Measurements from ENCODE around the gene ITPK1. TPM values are rescaled to one million over a fixed set of nuclear protein-coding genes. Genes with fewer than 3 reads are reported as not detected.

Gene ITPK1
- total RNA-seq, 1 donor from 2014 or later, result 66.9 TPM

DNA sequence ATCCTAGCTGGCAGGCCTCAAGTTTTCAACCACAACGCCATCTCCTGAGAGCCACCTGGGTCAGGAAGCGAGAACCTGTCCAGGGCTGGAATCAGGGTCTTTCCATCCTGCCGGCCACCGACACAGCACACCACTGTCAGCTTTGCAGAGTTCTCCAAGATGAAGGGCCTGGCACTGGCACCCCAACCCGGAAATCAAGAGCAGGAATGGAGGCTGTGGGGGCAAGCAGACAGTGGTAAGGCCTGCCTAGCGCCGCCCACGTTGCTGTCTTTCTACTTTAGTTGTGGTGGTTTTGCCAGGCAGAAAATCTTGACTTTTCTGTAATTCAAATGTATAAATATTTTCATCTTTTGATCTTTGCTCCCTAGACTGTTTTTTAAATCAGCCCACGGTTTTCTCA lies 90.7 kb downstream of the ITPK1 start:
- Mint-ChIP-seq H3K27ac (no peak overlapping the region), H3K9me3 (no peaks in the 10 kb centered on the region), H3K36me3 (ENCODE audit: low read depth) (peaks cover 2% of the 10 kb centered on the region), H3K4me1 (ENCODE audit: low read depth) (peaks cover 10% of the 10 kb centered on the region), H3K4me3 (ENCODE audit: low read depth) (no peak overlapping the region), H3K27me3 (ENCODE audit: low read depth) (no peaks in the 10 kb centered on the region)
- DNase-seq (ENCODE audit: low spot score), result no peak
- intact Hi-C loops (cut with micrococcal nuclease), result no loop called here

DNA sequence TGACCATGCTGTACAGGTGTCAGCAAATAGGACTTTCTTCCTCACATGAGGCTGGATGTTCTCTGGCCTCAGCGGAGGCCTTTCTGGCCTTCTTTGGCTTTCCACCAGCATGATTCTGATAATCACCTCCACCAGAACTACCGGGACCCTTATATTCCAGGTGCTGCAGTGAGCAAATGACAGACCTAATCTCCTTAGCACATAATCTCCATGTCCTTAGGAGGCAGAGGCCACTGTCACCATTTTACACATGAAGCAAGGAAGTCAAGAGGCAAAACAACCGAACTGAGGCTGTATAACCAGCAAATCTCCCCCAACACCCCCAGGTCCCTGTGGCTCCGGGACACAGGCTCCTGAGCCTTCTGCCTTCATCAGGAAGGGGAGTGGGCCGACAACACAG lies 91.2 kb downstream of the ITPK1 start:
- Mint-ChIP-seq H3K4me1 (ENCODE audit: low read depth) (peaks cover 10% of the 10 kb centered on the region), H3K36me3 (ENCODE audit: low read depth) (peaks cover 2% of the 10 kb centered on the region), H3K9me3 (no peaks in the 10 kb centered on the region), H3K27me3 (ENCODE audit: low read depth) (no peaks in the 10 kb centered on the region), H3K27ac (no peak overlapping the region), H3K4me3 (ENCODE audit: low read depth) (no peak overlapping the region)
- intact Hi-C loops (cut with micrococcal nuclease), result no loop called here
- DNase-seq (ENCODE audit: low spot score), result no peak

DNA sequence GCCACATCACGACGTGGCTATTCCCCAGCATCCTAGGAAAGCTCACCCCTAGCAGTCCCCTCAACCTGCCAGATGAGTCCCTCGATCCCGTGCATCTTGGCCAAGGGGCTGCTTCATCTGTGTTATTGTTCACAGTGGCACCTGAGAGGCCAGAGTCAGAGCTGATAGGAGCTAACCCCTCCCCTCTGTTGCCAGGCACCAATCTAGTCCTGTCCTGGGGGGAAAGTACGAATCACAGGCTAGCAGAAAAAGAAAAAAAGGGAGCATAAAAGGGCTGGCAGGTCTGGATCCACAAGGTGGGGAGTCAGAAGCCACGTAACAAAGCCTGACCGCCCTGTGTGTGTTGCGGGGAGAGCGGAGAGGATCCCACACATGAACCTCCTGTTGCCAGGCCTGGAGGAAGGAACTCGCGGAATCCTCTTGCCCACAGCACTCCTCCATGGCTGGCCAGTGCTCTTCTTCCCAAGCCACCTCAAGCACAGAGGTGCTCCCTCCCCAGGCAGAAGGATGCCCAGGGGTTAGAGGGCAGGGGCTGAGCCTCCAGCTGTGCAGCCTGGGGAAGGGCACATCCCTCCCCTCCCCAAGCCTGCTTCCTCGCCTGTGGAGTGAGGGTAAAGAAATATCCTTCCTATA lies 91.8 kb downstream of the ITPK1 start:
- Mint-ChIP-seq H3K9me3 (no peaks in the 10 kb centered on the region), H3K36me3 (ENCODE audit: low read depth) (peaks cover 2% of the 10 kb centered on the region), H3K27ac (no peak overlapping the region), H3K27me3 (ENCODE audit: low read depth) (no peaks in the 10 kb centered on the region), H3K4me3 (ENCODE audit: low read depth) (no peak overlapping the region), H3K4me1 (ENCODE audit: low read depth) (peaks cover 10% of the 10 kb centered on the region)
- DNase-seq (ENCODE audit: low spot score), result no peak
- intact Hi-C loops (cut with micrococcal nuclease), result no loop called here

DNA sequence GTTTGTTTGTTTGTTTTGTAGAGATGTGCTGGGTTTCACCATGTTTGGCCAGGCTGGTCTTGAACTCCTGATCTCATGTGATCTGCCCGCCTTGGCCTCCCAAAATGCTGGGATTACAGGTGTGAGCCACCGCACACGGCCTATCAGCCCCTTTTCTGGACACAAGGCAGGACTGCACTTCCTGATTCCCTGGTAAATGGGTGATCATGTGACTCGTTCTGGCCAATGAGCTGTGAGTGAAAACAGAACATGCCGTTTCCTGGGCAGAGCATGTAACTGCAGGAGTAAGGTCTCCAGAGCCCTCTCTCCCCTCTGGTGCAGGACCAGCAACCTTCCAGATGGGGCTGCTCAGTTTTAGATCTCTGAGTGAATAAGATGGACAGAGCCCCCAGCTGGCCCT lies 92.7 kb downstream of the ITPK1 start:
- Mint-ChIP-seq H3K4me3 (ENCODE audit: low read depth) (no peak overlapping the region), H3K36me3 (ENCODE audit: low read depth) (peaks cover 2% of the 10 kb centered on the region), H3K9me3 (no peaks in the 10 kb centered on the region), H3K27me3 (ENCODE audit: low read depth) (no peaks in the 10 kb centered on the region), H3K4me1 (ENCODE audit: low read depth) (peaks cover 10% of the 10 kb centered on the region), H3K27ac (no peak overlapping the region)
- intact Hi-C loops (cut with micrococcal nuclease), result no loop called here
- no peak for DNase-seq (ENCODE audit: low spot score)

DNA sequence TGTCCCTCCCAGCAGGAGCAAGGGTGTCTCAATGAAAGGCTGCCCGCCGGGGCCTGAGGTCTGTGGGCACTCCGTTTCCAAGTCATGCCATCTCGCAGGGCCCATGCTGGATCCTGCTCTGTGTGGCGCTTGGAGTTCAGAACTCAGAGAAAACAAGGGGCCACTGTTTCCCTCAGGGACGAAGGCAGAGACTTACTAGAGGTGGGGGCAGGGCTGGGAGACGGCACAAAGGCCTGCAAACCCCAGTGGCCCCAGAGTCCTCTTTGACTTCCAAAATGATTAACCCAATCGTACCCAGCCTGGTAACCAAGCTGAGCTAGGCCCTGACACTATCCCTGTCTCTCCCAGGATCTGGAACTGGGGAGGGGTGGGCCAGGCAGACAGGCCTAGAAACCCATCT lies 95.8 kb downstream of the ITPK1 start:
- H3K4me3 Mint-ChIP-seq (ENCODE audit: low read depth), result no peak overlapping the region
- no peak for DNase-seq (ENCODE audit: low spot score)
- intact Hi-C loops (cut with micrococcal nuclease), result no loop called here
- H3K9me3 Mint-ChIP-seq, result no peaks in the 10 kb centered on the region
- no peak overlapping the region for H3K27ac Mint-ChIP-seq
- H3K4me1 Mint-ChIP-seq (ENCODE audit: low read depth), result peaks cover 5% of the 10 kb centered on the region
- H3K27me3 Mint-ChIP-seq (ENCODE audit: low read depth), result no peaks in the 10 kb centered on the region
- peaks cover 2% of the 10 kb centered on the region for H3K36me3 Mint-ChIP-seq (ENCODE audit: low read depth)

DNA sequence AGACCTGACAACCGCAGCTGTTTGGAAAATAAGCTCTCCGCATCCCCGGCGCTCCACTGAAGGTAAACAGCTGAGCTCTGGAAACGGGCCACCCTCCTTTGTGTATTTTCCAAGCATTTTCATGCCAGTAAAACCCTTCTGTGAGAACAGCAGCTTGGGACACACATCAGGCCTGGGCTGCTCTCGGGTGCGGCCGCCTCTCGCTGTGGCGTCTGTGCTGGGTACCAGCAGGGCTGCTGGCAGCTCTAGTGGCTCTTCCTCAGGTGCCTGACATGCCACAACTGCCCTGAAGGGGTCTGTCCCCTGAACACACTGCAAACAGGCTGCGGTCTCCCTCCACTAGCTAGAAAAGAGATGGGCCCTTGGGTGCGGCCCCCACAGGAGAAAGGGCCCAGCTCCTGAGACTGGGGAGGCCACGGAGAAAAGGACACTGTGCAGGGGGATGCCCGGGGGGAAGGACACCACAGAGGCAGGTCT lies 96.3 kb downstream of the ITPK1 start:
- Mint-ChIP-seq H3K4me3 (ENCODE audit: low read depth) (no peak overlapping the region), H3K9me3 (no peaks in the 10 kb centered on the region), H3K4me1 (ENCODE audit: low read depth) (peaks cover 5% of the 10 kb centered on the region), H3K27ac (no peak overlapping the region), H3K36me3 (ENCODE audit: low read depth) (peaks cover 2% of the 10 kb centered on the region), H3K27me3 (ENCODE audit: low read depth) (no peaks in the 10 kb centered on the region)
- no peak for DNase-seq (ENCODE audit: low spot score)
- intact Hi-C loops (cut with micrococcal nuclease), result no loop called here

DNA sequence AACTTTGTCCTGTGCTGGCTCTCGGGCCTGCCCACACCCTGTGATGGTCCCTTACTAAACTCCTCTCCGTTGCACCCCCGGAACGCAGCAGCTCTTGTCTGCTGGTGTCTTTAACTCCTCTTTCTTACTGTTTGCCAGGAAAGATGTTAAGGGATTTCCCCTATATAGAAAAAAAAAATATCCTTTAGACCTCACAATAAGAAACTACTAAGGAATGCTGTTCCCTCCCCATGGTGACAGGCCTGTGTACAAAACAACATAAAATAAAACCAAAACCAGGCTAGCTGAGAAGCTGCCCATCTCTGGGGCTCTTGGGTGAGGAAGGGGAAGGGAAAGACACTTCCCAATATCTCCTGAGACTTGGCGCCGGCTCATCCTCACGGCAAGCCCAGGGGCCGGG lies 97.4 kb downstream of the ITPK1 start:
- H3K4me3 Mint-ChIP-seq (ENCODE audit: low read depth), result no peak overlapping the region
- H3K4me1 Mint-ChIP-seq (ENCODE audit: low read depth), result peaks cover 10% of the 10 kb centered on the region
- no peak for DNase-seq (ENCODE audit: low spot score)
- H3K27me3 Mint-ChIP-seq (ENCODE audit: low read depth), result no peaks in the 10 kb centered on the region
- peaks cover 2% of the 10 kb centered on the region for H3K36me3 Mint-ChIP-seq (ENCODE audit: low read depth)
- intact Hi-C loops (cut with micrococcal nuclease), result no loop called here
- H3K9me3 Mint-ChIP-seq, result no peaks in the 10 kb centered on the region
- no peak overlapping the region for H3K27ac Mint-ChIP-seq

DNA sequence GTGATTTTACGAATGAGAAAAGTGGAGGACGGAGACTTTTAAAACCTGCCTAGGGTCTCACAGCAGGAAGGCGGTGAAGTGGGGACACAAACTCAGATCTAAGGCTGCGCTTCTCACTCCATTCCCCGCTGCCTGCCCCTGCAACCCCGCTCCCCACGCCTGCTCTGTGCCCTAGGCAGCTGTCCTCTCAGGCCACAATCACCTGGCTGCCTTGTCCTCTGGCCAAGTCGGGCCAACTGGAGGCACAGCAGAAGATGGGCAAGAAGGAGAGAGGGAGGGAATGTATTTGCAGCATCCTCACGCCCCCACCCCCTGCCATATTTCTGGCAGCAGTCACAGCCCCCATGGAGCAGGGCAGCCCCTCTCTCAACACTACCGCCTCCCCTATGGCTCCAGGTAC lies 97.8 kb downstream of the ITPK1 start:
- Mint-ChIP-seq H3K9me3 (no peaks in the 10 kb centered on the region), H3K27me3 (ENCODE audit: low read depth) (no peaks in the 10 kb centered on the region), H3K4me3 (ENCODE audit: low read depth) (no peak overlapping the region), H3K36me3 (ENCODE audit: low read depth) (no peaks in the 10 kb centered on the region), H3K4me1 (ENCODE audit: low read depth) (peaks cover 11% of the 10 kb centered on the region), H3K27ac (no peak overlapping the region)
- intact Hi-C loops (cut with micrococcal nuclease), result no loop called here
- no peak for DNase-seq (ENCODE audit: low spot score)

DNA sequence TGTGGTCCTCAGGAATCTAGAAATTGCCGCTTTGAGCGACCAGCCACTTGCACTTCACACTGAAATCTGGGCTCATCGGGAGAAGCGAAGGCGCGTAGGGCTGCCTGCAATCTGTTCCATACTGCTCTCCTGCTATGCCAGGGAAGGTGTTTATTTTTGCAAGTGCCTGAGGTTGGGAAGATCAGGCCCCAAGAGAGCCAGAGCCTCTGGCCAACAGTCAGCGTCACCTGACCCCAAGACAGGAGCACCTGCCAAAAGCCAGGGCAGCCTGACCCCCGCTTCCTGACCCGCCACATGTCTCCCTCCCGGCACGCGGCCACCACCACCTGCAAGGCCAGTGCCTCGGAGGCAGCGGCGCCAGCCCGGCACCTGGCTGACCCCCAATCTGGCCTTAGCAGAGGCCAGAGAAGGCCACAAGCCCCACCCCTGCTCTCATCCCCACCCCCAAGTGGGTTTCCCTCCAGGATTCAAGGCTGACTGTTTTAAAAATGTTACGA lies 98.4 kb downstream of the ITPK1 start:
- no peak for DNase-seq (ENCODE audit: low spot score)
- H3K36me3 Mint-ChIP-seq (ENCODE audit: low read depth), result no peaks in the 10 kb centered on the region
- H3K4me3 Mint-ChIP-seq (ENCODE audit: low read depth), result no peak overlapping the region
- no peaks in the 10 kb centered on the region for H3K27me3 Mint-ChIP-seq (ENCODE audit: low read depth)
- intact Hi-C loops (cut with micrococcal nuclease), result no loop called here
- peaks cover 11% of the 10 kb centered on the region for H3K4me1 Mint-ChIP-seq (ENCODE audit: low read depth)
- no peaks in the 10 kb centered on the region for H3K9me3 Mint-ChIP-seq
- no peak overlapping the region for H3K27ac Mint-ChIP-seq

DNA sequence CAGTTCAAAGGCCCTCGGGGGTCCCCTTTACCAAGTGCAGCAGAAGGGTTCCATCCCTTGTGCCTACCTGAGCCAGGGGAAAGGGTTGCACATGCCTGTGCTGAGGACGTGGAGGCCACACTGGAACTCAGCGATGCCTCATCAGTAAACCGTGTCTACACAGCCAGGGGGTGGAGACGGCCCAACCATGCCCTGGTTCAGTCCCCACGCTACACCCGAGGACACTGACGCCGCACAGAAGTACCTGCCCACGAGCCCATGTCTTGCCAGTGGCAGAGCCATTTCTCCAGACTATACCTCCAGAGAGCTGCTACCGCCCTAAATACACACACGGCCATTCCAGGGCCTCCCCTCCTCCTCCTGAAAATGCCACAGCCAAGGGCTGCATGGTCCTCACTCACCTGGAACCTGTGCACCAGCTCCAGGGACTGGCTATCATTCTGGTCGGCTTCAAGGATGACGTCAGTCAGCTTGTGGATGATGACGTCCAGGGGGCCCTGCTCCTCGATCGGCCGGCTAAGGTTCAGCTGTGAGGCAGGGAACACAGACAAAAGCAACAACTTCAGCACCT lies 99.4 kb downstream of the ITPK1 start:
- Mint-ChIP-seq H3K9me3 (no peaks in the 10 kb centered on the region), H3K4me1 (ENCODE audit: low read depth) (peaks cover 11% of the 10 kb centered on the region), H3K27me3 (ENCODE audit: low read depth) (no peaks in the 10 kb centered on the region), H3K27ac (no peak overlapping the region), H3K36me3 (ENCODE audit: low read depth) (no peaks in the 10 kb centered on the region), H3K4me3 (ENCODE audit: low read depth) (no peak overlapping the region)
- DNase-seq (ENCODE audit: low spot score), result no peak
- intact Hi-C loops (cut with micrococcal nuclease), result no loop called here

DNA sequence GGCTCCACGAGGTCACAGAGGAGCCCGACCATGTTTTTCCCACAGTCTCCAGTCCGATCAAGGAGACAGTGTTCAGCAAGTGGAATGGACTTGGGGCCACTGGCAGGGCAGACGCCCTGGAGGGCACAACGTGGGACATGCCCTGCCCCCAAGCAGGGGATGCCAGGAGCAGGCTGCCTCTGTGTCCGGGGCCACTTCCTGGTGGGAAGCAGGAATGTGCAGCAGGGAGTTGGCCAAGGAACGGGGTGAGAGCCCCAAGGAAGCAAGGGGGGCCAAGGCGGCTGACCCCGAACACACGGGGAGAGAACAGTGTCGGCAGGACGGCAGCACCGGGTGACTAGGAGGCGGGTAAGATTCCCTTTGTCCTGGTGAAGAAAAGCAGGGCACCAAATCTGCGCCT lies 100.2 kb downstream of the ITPK1 start:
- no peak overlapping the region for H3K27ac Mint-ChIP-seq
- no peak for DNase-seq (ENCODE audit: low spot score)
- no peaks in the 10 kb centered on the region for H3K9me3 Mint-ChIP-seq
- H3K4me3 Mint-ChIP-seq (ENCODE audit: low read depth), result no peak overlapping the region
- no peaks in the 10 kb centered on the region for H3K27me3 Mint-ChIP-seq (ENCODE audit: low read depth)
- intact Hi-C loops (cut with micrococcal nuclease), result no loop called here
- no peaks in the 10 kb centered on the region for H3K36me3 Mint-ChIP-seq (ENCODE audit: low read depth)
- H3K4me1 Mint-ChIP-seq (ENCODE audit: low read depth), result peaks cover 11% of the 10 kb centered on the region

DNA sequence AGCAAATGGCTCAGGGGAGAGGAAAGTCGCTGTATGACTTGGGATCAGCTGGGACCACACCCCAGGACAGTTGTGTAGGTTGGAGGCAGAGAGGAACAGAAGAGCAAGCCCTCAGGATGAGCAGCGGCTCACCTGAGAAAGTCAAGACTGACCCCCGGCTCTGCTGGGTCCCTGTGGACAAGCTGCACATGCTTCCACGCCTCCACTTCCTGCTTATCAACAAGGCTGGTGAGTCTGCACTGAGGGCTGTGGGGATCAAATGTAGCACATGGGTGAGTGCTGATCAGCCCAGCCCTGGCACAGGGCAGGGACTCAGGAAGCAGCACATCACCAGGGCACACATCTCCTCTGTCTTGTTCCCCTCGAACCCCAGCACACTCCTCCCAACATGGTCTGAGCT lies 100.7 kb downstream of the ITPK1 start:
- Mint-ChIP-seq H3K4me3 (ENCODE audit: low read depth) (no peak overlapping the region), H3K36me3 (ENCODE audit: low read depth) (no peaks in the 10 kb centered on the region), H3K27me3 (ENCODE audit: low read depth) (no peaks in the 10 kb centered on the region), H3K4me1 (ENCODE audit: low read depth) (peaks cover 11% of the 10 kb centered on the region), H3K9me3 (no peaks in the 10 kb centered on the region), H3K27ac (no peak overlapping the region)
- DNase-seq (ENCODE audit: low spot score), result no peak
- intact Hi-C loops (cut with micrococcal nuclease), result no loop called here

DNA sequence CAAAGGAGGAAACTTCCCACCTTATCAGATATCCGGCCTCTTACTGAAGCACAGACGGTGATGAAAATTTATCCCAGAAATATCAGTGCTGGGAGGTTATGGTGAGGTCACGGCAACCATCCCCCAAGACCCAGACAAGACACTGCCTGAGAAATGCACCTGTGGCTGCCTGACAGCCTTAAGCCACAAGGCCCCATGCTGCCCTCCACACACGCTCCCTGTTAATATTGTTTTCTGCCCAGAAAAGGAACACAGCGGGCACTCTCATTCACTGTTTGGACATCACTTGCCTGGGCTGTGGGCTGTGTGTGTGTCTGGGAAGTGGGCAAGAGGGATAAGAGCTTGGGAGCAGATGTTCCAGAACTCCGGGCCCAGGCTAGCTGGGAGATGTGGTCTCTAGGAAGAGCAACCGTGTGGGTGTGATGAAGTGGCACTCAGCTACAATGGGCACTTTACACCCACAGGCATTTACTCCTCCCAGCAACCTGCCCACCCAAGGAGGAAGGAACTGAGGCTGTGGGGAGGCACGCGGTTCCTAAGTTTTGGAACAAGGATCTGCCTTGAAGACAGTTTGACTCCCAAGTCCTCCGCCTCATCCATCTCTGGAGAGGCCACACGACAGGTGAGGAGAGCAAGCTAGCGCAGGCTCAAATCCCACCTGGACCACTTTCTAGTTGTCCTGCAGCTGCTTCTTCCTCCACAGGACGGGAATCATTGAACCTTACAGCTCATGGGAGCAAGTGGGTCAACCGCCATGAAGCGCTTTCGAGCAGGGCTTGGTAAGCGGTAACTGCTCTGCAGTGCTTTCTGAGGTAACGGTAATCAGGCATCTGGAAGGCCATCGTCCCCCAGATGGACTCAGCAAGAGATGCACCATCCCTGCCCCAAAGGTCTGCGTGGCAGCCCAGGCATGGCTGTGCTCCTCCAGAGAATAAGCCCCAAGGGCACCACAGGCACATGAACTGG lies 101.4 kb downstream of the ITPK1 start:
- H3K27me3 Mint-ChIP-seq (ENCODE audit: low read depth), result no peaks in the 10 kb centered on the region
- no peak overlapping the region for H3K27ac Mint-ChIP-seq
- H3K4me1 Mint-ChIP-seq (ENCODE audit: low read depth), result peaks cover 11% of the 10 kb centered on the region
- intact Hi-C loops (cut with micrococcal nuclease), result no loop called here
- no peaks in the 10 kb centered on the region for H3K9me3 Mint-ChIP-seq
- no peaks in the 10 kb centered on the region for H3K36me3 Mint-ChIP-seq (ENCODE audit: low read depth)
- DNase-seq (ENCODE audit: low spot score), result no peak
- no peak overlapping the region for H3K4me3 Mint-ChIP-seq (ENCODE audit: low read depth)

All from activated T-helper 2 cell treated with anti-CD3 and anti-CD28 coated beads, Interferon-gamma antibody, Interleukin-2, Interleukin-4, amounts not matched to agents 10 μg/mL and 5 μg/mL and 100 μg/mL, durations not matched to agents 14 hours and 24 hours and 36 hours (primary cell).